DND-41 (cell line): ENCODE data around the gene NPPA.

Experiments
- ATAC-seq: fragments of 200-7000 bp; cut with Tn5 transposase; 3 replicates; pipeline ENCODE4 v1.9.1; 2021; ENCODE audit warnings: low read depth; ENCODE audit not compliant: insufficient read depth
- DNase-seq: peaks from one replicate; pipeline ENCODE4 v3.0.0-alpha.2; 2020
- H2AFZ ChIP-seq: 2 replicates; pipeline ENCODE4 v1.6.0; 2012; ENCODE audit warnings: low read depth, low read length
- H3K27ac ChIP-seq: 2 replicates; pipeline ENCODE4 v1.5.1; 2012; ENCODE audit warnings: low read length, inconsistent platforms
- H3K27me3 ChIP-seq: fragments of 200-600 bp; sonication (generic); 2 replicates; pipeline ENCODE4 v1.6.0; 2012; ENCODE audit warnings: low read length, mild to moderate bottlenecking, inconsistent platforms; ENCODE audit not compliant: insufficient read depth, poor library complexity
- H3K36me3 ChIP-seq: 2 replicates; pipeline ENCODE4 v1.5.1; 2012; ENCODE audit warnings: low read length, inconsistent platforms; ENCODE audit not compliant: insufficient read depth
- H3K4me1 ChIP-seq: 2 replicates; pipeline ENCODE4 v1.5.1; 2012; ENCODE audit warnings: mild to moderate bottlenecking, low read length; ENCODE audit not compliant: insufficient read depth
- H3K4me2 ChIP-seq: 2 replicates; pipeline ENCODE4 v1.6.0; 2012; ENCODE audit warnings: mild to moderate bottlenecking, moderate library complexity, low read length, inconsistent platforms; ENCODE audit not compliant: insufficient read depth
- H3K4me3 ChIP-seq, 2 experiments: fragments of 200-600 bp in 1 of 2; shearing (Covaris generic) in 1 of 2; 2 replicates each; pipeline ENCODE4 v1.5.1; 2012 to 2016; ENCODE audit warnings: inconsistent platforms in 2 of 2, low read length in 2 of 2, mild to moderate bottlenecking in 2 of 2, low read depth in 1 of 2, moderate library complexity in 1 of 2
- H3K79me2 ChIP-seq: 2 replicates; pipeline ENCODE4 v1.6.0; 2012; ENCODE audit warnings: low read length, inconsistent platforms; ENCODE audit not compliant: insufficient read depth
- H3K9ac ChIP-seq: 2 replicates; pipeline ENCODE4 v1.6.0; 2012; ENCODE audit warnings: low read depth, mild to moderate bottlenecking, inconsistent platforms, low read length, moderate library complexity
- H3K9me3 ChIP-seq: 2 replicates; pipeline ENCODE4 v1.5.1; 2012; ENCODE audit warnings: low read length, moderate library complexity, mild to moderate bottlenecking, inconsistent platforms; ENCODE audit not compliant: insufficient read depth, severe bottlenecking
- H4K20me1 ChIP-seq: 2 replicates; pipeline ENCODE4 v1.6.0; 2012; ENCODE audit warnings: low read length; ENCODE audit not compliant: insufficient read depth
- EZH2 ChIP-seq: IDR thresholded peaks from 3 replicates; pipeline ENCODE4 v1.6.1; 2012; ENCODE audit warnings: borderline replicate concordance, low read depth, mild to moderate bottlenecking, moderate library complexity, low read length, inconsistent platforms; ENCODE audit not compliant: severe bottlenecking
- TF ChIP-seq, protein P1 (sequence below): IDR thresholded peaks from 2 replicates; pipeline ENCODE4 v1.5.1; 2012; ENCODE audit warnings: borderline replicate concordance, low read length, moderate library complexity, mild to moderate bottlenecking; ENCODE audit not compliant: poor library complexity, severe bottlenecking; ENCODE audit errors: extremely low read depth

Gene NPPA

DNA sequence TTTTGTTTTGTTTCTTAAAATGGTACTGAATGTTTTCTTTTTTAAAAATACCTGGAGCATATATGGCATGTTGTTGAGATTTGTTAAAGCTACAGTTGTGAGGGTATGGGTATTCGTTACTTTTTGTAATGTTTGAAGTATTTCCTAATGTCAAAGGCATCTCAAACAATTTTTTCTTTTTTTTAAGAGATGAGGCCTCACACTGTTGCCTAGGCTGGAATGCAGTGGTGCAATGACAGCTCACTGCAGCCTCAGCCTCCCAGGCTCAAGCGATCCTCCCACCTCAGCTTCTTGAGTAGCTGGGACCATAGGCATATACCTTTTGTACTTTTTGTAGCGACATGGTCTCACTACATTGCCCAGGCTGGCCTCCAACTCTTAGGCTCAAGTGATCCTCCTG is 25.5 kb downstream of the NPPA start:
- H3K27ac ChIP-seq: no peak overlapping the region
- no peak overlapping the region for H3K9ac ChIP-seq
- no peak for ATAC-seq
- no peak overlapping the region for H2AFZ ChIP-seq
- H3K79me2 ChIP-seq: no peaks in the 10 kb centered on the region
- no peak for DNase-seq
- TF ChIP-seq, protein P1, sequence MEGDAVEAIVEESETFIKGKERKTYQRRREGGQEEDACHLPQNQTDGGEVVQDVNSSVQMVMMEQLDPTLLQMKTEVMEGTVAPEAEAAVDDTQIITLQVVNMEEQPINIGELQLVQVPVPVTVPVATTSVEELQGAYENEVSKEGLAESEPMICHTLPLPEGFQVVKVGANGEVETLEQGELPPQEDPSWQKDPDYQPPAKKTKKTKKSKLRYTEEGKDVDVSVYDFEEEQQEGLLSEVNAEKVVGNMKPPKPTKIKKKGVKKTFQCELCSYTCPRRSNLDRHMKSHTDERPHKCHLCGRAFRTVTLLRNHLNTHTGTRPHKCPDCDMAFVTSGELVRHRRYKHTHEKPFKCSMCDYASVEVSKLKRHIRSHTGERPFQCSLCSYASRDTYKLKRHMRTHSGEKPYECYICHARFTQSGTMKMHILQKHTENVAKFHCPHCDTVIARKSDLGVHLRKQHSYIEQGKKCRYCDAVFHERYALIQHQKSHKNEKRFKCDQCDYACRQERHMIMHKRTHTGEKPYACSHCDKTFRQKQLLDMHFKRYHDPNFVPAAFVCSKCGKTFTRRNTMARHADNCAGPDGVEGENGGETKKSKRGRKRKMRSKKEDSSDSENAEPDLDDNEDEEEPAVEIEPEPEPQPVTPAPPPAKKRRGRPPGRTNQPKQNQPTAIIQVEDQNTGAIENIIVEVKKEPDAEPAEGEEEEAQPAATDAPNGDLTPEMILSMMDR: no peak
- TF ChIP-seq EZH2: no peak
- H3K36me3 ChIP-seq: peaks cover 93% of the 10 kb centered on the region
- no peaks in the 10 kb centered on the region for H3K4me1 ChIP-seq
- H4K20me1 ChIP-seq: no peaks in the 10 kb centered on the region; the same call in 1 of the 2 replicates
- no peak overlapping the region for H3K4me3 ChIP-seq
- no peaks in the 10 kb centered on the region for H3K27me3 ChIP-seq
- no peak overlapping the region for H3K4me2 ChIP-seq
- no peaks in the 10 kb centered on the region for H3K9me3 ChIP-seq

DNA sequence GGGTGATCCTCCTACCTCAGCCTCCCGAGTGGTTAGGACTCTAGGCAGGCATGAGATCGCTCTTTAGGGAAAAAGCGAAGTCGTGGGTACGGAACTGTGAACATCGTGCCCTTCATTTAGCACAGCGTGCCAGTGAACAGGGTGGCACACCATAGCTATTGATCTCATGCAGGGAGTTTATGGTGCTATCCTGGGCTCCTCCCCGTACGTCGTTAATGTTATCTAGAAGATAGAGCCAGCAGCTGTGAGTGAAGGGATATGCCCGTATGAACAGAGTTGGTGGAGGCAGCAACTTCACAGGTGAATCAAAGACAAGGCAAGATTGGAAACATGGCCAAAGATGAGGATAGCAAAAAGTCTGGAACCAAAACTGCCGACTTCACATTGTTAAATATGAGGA is 30.4 kb downstream of the NPPA start:
- H3K27me3 ChIP-seq: no peaks in the 10 kb centered on the region
- no peak overlapping the region for H3K27ac ChIP-seq
- no peaks in the 10 kb centered on the region for H3K9me3 ChIP-seq
- no peak overlapping the region for H3K4me2 ChIP-seq
- ATAC-seq (no peak), DNase-seq (no peak)
- peaks cover 16% of the 10 kb centered on the region; the same call in 1 of the 2 replicates for H4K20me1 ChIP-seq
- no peak overlapping the region for H3K4me3 ChIP-seq
- H3K9ac ChIP-seq: no peak overlapping the region
- H2AFZ ChIP-seq: no peak overlapping the region
- H3K4me1 ChIP-seq: no peaks in the 10 kb centered on the region
- H3K36me3 ChIP-seq: peaks cover 74% of the 10 kb centered on the region
- no peak for TF ChIP-seq EZH2
- TF ChIP-seq, protein P1: no peak
- H3K79me2 ChIP-seq: peaks cover 24% of the 10 kb centered on the region

DNA sequence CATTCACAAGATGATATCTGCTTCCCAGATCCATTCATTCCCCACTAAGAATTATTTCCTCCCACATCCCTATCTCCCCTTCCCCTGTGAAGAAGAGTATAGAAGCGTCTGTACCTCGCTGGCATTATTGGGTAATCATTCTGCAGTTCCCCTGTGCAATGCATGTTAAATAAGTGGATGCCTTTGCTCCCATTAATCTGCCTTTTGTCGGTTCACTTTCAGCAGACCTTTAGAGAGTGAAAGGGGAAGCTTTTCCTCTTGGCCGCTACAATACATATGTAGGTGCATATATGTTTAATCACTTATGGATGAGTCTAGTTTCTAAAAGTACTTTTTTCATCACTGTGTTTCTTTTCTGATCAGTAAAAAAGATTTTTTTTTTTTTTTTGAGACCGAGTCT is 34.6 kb downstream of the NPPA start:
- Histone ChIP-seq H3K4me3 (no peak overlapping the region), H3K36me3 (peaks cover 77% of the 10 kb centered on the region), H3K27ac (no peak overlapping the region; the same call in 1 of the 2 replicates), H4K20me1 (peaks cover 40% of the 10 kb centered on the region), H2AFZ (no peak overlapping the region), H3K4me2 (no peak overlapping the region), H3K79me2 (peaks cover 62% of the 10 kb centered on the region), H3K4me1 (peaks cover 28% of the 10 kb centered on the region), H3K27me3 (no peaks in the 10 kb centered on the region), H3K9ac (no peak overlapping the region), H3K9me3 (no peaks in the 10 kb centered on the region)
- ATAC-seq (no peak), DNase-seq (no peak)
- TF ChIP-seq, protein P1: no peak
- no peak for TF ChIP-seq EZH2

DNA sequence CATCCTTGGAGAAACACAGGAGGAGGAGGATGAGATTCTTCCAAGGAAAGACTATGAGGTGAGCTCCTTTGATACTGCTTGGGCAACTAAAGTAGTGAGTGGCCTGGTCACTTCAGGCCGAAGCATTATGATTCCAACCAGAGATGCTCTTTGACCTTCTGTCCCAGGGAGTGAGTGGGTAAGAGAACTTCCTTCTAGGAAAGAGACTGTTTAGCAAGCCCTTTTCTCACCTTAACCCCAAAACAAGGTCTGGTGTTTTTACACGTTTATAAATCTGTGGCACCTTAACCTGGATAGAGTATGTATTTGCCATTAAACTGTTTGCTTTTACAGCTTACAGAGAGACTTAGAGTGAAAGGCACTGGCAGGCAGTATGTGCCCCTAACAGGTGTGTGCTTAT is 40.5 kb downstream of the NPPA start:
- DNase-seq: no peak
- Histone ChIP-seq H3K4me2 (peak overlapping the region; percentile 94), H3K79me2 (peaks cover 66% of the 10 kb centered on the region), H3K9me3 (no peaks in the 10 kb centered on the region), H3K27me3 (no peaks in the 10 kb centered on the region), H3K4me1 (peaks cover 67% of the 10 kb centered on the region), H4K20me1 (peaks cover 29% of the 10 kb centered on the region), H3K9ac (peak overlapping the region; percentile 78), H3K4me3 (peak overlapping the region; percentile 49 to 91), H3K27ac (peak overlapping the region; percentile 83), H2AFZ (no peak overlapping the region), H3K36me3 (peaks cover 51% of the 10 kb centered on the region)
- ATAC-seq: no peak
- TF ChIP-seq, protein P1: no peak
- no peak for TF ChIP-seq EZH2
